T-helper 2 cell treated with Interferon-gamma antibody and Interleukin-4, amounts not matched to agents 5 μg/mL and 100 μg/mL, for 36 hours (primary cell): ENCODE measurements around the gene TERT.

Experiments used
- DNase-seq: peaks from one replicate; pipeline ENCODE4 v3.0.0; 2021; ENCODE audit warnings: low spot score
- H3K27ac Mint-ChIP-seq: one replicate; pipeline ENCODE4 v1.8.0; 2021; ENCODE audit warnings: mild to moderate bottlenecking, mixed read lengths
- H3K27me3 Mint-ChIP-seq: one replicate; pipeline ENCODE4 v1.8.0; 2021; ENCODE audit warnings: low read depth, mixed read lengths
- H3K36me3 Mint-ChIP-seq: one replicate; pipeline ENCODE4 v1.8.0; 2021; ENCODE audit warnings: low read depth, mixed read lengths
- H3K4me1 Mint-ChIP-seq: one replicate; pipeline ENCODE4 v1.8.0; 2021; ENCODE audit warnings: low read depth, mixed read lengths
- H3K4me3 Mint-ChIP-seq: one replicate; pipeline ENCODE4 v1.8.0; 2022; ENCODE audit warnings: mild to moderate bottlenecking, moderate library complexity, mixed read lengths
- H3K9me3 Mint-ChIP-seq: one replicate; pipeline ENCODE4 v1.8.0; 2021; ENCODE audit warnings: mixed read lengths

The TERT gene

DNA sequence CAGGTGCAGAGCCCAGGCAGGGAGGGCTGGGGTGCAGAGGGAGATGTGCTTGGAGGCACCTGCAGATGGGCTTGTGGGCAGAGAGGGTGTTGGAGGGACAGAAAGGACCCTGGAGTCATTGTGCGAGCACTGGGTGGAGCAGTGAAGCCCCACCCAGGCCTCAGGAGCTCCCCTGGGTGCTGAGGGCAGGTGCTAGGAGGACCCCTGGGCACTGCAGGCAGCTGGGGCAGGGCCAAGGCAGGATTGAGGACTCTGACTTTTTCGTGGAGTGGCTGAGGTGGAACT lies 80.0 kb downstream of the TERT start:
- DNase-seq: no peak
- no peaks in the 10 kb centered on the region for H3K27me3 Mint-ChIP-seq
- no peak overlapping the region for H3K27ac Mint-ChIP-seq
- no peaks in the 10 kb centered on the region for H3K36me3 Mint-ChIP-seq
- H3K4me1 Mint-ChIP-seq: no peaks in the 10 kb centered on the region
- no peak overlapping the region for H3K4me3 Mint-ChIP-seq
- no peaks in the 10 kb centered on the region for H3K9me3 Mint-ChIP-seq

DNA sequence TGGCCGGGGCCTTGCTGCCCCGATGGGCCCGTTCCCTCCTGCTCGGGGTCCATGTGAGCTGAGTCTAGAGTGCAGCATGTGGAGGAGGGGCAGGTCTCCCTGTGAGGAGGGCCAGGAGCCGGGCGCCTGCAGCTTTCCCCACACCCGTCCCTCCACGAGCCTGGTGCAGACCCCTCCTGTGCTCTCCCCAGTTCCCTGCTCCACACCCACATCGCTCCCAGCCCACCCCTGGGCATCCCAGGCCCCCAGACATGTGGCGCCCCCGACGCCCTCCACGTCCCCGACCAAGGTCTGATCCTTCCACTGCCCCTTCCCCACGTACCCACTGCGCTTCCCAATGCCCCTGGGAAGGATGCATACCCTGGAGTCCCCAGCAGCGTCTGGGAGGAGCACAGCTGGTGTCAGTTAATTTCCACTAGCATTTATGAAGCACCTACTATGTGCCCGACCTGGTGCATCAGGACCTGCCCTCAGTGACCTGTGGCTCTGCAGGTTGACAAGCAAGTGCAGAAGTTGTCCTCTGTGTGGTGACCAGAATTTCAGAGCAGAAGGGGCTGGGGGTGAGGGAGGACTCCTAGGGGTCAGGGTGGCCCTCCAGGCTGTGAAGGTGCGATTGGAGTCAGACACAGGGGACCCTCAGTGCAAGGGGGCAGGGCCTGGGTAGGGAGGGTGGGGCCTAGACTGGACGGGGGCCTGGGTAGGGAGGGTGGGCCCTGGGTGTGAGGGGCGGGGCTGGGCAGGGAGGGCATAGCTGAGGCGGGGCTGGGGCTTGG lies 80.5 kb downstream of the TERT start:
- H3K4me3 Mint-ChIP-seq: no peak overlapping the region
- no peaks in the 10 kb centered on the region for H3K27me3 Mint-ChIP-seq
- H3K9me3 Mint-ChIP-seq: no peaks in the 10 kb centered on the region
- no peaks in the 10 kb centered on the region for H3K36me3 Mint-ChIP-seq
- H3K4me1 Mint-ChIP-seq: no peaks in the 10 kb centered on the region
- DNase-seq: no peak
- H3K27ac Mint-ChIP-seq: no peak overlapping the region

DNA sequence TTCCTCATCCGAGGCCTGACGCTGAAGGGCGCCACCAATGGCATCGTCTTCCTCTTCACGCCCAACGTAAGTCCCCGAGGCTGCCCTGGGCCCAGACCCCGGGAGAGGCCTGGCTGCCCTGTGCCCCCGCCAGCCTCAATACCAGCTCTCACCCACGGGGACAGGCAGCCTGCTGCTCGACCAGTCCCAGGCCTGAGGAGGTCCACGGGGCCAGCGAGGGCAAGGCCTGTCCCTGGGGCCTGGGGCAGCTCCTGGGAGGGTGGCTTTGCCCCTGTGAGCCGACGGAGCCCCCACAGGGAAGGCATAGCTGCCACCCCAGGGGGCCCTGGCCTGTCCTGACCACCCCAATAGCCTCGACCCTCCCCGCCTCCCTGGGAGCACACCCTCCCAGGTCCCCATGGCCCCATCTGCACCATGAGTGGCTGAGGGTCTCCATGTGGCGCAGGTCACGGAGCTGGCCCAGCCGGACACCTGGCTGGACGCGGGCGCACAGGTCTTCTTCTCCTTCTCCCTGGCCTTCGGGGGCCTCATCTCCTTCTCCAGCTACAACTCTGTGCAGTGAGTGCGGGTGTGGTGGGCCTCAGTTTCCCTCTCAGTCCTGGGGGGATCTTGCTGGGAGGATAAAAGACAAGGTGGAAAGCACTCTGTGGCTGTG lies 81.2 kb downstream of the TERT start:
- no peak for DNase-seq
- H3K4me3 Mint-ChIP-seq: no peak overlapping the region
- no peak overlapping the region for H3K27ac Mint-ChIP-seq
- H3K27me3 Mint-ChIP-seq: no peaks in the 10 kb centered on the region
- no peaks in the 10 kb centered on the region for H3K36me3 Mint-ChIP-seq
- no peaks in the 10 kb centered on the region for H3K9me3 Mint-ChIP-seq
- no peaks in the 10 kb centered on the region for H3K4me1 Mint-ChIP-seq

DNA sequence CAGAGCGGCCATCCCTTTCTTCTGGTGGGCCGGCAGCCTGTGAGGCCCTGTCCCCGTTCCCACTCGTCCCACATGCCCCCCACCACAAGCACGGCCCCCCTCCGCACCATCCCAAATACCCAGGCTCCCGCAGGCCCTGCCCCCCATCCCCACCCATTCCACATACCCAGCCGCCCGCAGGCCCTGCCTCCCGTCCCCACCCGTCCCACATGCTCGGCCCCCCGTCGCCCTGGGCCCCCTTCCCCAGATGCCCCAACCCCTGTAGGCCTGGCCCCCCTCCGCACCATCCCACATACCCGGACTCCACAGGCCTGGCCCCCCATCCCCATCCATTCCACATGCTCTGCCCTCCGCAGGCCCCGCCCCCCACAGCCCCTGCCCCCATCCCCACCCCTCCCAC lies 82.0 kb downstream of the TERT start:
- Mint-ChIP-seq H3K4me1 (no peaks in the 10 kb centered on the region), H3K4me3 (no peak overlapping the region), H3K9me3 (no peaks in the 10 kb centered on the region), H3K27me3 (no peaks in the 10 kb centered on the region), H3K36me3 (no peaks in the 10 kb centered on the region), H3K27ac (no peak overlapping the region)
- DNase-seq: no peak

DNA sequence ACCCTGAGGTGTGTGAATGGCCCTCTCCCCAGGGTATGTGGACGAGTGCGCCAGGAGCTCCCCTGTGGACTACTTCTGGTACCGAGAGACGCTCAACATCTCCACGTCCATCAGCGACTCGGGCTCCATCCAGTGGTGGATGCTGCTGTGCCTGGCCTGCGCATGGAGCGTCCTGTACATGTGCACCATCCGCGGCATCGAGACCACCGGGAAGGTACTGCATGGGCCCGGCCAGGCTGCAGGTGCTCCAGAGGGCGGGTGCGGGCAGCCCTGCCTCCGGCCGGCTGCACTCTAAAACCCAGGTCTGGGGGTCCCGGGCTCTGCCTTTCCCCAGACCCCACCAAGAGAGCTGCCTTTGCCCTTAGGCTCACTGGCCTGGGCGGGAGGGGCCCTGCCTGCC lies 82.6 kb downstream of the TERT start:
- no peak overlapping the region for H3K4me3 Mint-ChIP-seq
- no peaks in the 10 kb centered on the region for H3K4me1 Mint-ChIP-seq
- no peaks in the 10 kb centered on the region for H3K27me3 Mint-ChIP-seq
- no peak for DNase-seq
- no peaks in the 10 kb centered on the region for H3K9me3 Mint-ChIP-seq
- no peak overlapping the region for H3K27ac Mint-ChIP-seq
- no peaks in the 10 kb centered on the region for H3K36me3 Mint-ChIP-seq

DNA sequence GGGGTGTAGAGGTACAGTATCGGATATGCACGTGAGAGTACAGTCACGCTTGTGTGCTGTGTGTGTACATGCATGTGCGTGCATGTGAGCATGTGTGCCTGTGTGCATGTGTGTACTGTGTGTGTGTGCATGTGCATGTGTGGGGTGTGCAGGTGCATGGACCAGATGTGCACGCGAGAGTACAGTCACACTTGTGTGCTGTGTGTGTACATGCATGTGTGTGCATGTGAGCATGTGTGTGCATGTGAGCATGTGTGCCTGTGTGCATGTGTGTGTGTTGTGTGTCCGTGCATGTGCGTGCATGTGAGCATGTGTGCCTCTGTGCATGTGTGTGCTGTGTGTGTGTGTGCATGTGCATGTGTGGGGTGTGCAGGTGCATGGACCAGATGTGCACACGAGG lies 83.2 kb downstream of the TERT start:
- H3K27ac Mint-ChIP-seq: no peak overlapping the region
- no peaks in the 10 kb centered on the region for H3K4me1 Mint-ChIP-seq
- no peaks in the 10 kb centered on the region for H3K9me3 Mint-ChIP-seq
- no peaks in the 10 kb centered on the region for H3K36me3 Mint-ChIP-seq
- DNase-seq: no peak
- H3K4me3 Mint-ChIP-seq: no peak overlapping the region
- H3K27me3 Mint-ChIP-seq: no peaks in the 10 kb centered on the region

DNA sequence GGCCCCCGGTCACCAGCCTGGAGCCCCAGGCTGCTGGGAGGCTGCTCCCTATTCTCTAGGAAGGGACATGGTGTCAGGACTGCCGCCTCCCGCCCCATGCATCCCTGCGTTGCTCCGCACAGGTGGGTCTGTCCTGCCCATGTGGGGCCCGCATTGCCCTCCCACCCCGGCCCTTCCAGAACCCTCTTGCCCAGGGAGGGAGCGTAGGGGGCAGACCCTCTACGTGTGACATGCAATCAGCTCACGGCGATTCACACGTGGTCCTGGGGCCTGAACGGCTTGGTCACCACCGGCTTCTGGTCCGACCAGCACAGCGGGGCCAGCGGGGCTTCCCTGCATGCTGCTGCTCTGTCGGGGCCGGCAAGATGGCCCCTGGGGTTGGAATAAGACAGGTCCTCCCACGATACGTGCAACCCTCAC lies 84.0 kb downstream of the TERT start:
- Mint-ChIP-seq H3K4me1 (no peaks in the 10 kb centered on the region), H3K36me3 (no peaks in the 10 kb centered on the region), H3K9me3 (no peaks in the 10 kb centered on the region), H3K27ac (no peak overlapping the region), H3K27me3 (no peaks in the 10 kb centered on the region), H3K4me3 (no peak overlapping the region)
- DNase-seq: no peak

DNA sequence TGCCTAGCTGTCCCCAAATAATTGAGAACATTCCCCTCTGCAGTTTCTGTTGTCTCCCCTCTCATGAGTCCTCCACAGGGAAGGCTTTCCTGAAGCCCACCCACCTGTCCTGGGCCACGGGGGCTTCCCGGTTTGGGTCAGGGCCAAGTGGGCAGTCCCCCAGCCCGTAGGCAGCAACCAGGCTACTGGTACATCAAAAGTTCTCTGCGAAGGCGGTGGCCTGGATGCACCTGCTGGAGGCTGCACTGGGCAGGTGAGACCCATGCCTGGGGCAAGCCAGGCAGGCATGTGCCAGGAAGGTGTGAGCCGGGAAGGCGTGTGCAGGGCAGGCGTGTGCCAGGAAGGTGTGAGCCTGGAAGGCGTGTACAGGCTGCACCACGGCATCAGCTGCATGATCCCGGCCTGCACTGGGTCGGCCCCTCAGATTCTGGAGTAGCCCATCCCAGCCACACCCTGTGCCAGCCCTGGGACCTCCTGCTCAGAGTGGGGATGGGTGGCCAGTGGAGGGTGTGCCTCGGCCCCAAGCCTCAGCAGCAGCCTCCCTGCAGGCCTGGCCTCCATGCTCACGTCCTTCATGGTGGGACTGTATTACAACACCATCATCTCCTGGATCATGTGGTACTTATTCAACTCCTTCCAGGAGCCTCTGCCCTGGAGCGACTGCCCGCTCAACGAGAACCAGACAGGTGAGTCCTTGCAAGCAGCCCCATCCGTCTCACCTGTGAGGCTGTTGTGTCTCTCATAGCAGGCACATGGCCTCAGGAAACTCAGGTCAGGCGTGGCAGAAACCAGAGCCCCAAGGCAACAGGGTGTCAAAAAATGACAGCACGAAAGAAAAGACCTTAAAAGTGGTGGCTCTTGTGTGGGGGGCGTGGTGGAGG lies 84.7 kb downstream of the TERT start:
- Mint-ChIP-seq H3K9me3 (no peaks in the 10 kb centered on the region), H3K27me3 (no peaks in the 10 kb centered on the region), H3K4me3 (no peak overlapping the region), H3K27ac (no peak overlapping the region), H3K4me1 (no peaks in the 10 kb centered on the region), H3K36me3 (no peaks in the 10 kb centered on the region)
- no peak for DNase-seq

DNA sequence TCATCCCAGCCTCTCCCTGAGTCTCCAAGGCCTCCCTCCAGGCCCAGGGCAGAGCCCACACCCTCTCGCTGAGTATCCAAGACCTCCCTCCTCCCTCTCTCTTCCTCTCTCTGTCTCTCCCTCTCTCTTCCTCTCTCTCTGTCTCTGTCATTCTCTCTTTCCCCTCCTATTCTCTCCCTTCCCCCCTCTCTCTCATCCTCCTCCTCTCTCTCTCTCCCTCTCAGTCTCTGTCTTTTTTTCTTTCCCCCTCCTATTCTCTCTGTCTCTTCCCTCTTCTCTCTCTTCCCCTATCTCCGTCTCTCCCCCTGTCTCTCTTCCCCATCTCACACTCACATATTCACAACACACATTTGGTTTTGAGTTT lies 85.4 kb downstream of the TERT start:
- H3K4me3 Mint-ChIP-seq: no peak overlapping the region
- H3K27ac Mint-ChIP-seq: no peak overlapping the region
- no peaks in the 10 kb centered on the region for H3K27me3 Mint-ChIP-seq
- no peaks in the 10 kb centered on the region for H3K9me3 Mint-ChIP-seq
- no peak for DNase-seq
- H3K4me1 Mint-ChIP-seq: no peaks in the 10 kb centered on the region
- H3K36me3 Mint-ChIP-seq: no peaks in the 10 kb centered on the region

DNA sequence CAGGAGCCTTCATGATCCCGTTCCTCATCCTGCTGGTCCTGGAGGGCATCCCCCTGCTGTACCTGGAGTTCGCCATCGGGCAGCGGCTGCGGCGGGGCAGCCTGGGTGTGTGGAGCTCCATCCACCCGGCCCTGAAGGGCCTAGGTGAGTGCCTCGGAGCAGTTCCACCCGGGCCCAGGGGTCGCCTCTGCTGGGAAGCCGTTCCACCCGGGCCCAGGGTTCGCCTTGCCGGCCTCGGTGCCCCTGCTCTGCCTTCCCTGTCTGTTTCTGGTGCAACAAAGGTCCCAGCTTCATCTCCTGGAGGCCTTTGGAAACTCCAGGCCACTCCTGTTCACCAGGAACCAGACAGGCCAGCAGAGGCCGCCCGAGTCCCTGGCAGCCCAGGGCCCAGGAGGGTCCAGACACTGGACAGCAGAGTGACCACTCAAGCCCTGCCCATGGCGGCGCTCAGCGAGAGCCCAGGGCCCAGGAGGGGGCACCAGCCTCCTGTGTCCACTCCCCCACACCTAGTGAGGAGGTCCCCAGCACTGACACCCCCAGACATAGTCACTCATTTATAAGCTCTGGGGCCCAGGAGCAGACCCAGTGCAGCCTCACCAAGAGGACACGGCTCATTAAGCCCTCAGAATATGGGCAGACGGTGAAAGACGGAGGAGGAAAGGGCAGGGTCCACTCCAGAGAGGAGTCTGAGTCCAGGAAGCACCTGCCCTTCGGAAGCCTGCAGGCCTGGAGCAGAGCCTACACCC lies 86.0 kb downstream of the TERT start:
- H3K36me3 Mint-ChIP-seq: no peaks in the 10 kb centered on the region
- no peak for DNase-seq
- no peaks in the 10 kb centered on the region for H3K27me3 Mint-ChIP-seq
- H3K27ac Mint-ChIP-seq: no peak overlapping the region
- no peak overlapping the region for H3K4me3 Mint-ChIP-seq
- no peaks in the 10 kb centered on the region for H3K4me1 Mint-ChIP-seq
- H3K9me3 Mint-ChIP-seq: no peaks in the 10 kb centered on the region

DNA sequence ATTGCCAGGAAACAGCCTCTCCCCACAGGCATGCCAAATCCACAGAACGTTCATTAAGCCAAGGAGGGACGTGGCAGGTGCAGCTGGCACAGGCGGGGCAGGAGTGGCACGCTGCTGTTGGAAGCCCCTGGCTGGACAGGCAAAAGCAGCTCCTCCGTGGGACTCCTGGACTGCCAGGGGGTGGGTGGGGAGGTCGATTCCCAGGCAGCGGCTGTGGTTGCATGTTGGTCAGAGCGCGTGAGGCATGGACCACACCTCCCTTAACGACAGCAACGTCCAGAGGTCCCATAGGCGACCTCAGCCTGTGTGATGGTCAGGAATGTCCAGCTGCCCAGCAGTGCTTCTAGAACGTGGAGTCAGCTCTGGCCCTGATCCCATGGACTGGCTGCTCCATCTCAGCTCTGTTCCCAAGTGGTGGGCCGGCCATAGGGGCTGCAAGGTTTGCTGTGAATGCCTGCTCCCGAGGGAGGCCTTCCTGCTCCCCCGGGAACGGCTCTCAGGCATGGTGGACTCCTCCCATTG lies 86.6 kb downstream of the TERT start:
- no peak overlapping the region for H3K4me3 Mint-ChIP-seq
- H3K4me1 Mint-ChIP-seq: no peaks in the 10 kb centered on the region
- H3K27me3 Mint-ChIP-seq: no peaks in the 10 kb centered on the region
- no peak for DNase-seq
- no peaks in the 10 kb centered on the region for H3K36me3 Mint-ChIP-seq
- H3K9me3 Mint-ChIP-seq: no peaks in the 10 kb centered on the region
- H3K27ac Mint-ChIP-seq: no peak overlapping the region

DNA sequence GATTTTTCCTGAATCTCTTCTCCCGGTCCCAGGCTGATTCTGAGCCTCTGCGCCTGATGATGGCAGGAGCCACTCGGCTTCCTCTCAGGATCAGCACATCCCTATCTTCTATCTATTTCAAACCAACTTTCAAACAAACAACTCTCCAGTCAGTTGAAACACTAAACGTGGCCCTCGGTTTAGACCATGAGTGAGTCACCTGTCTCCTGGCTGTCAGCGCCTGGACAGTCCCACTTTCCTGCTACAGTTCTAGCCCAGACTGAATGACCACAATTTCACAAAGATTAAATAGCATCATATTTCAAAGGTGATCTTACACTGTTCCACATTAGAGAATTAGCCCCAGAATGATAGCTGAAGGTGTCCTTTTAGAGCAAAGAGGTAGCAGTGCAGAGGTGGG lies 87.3 kb downstream of the TERT start:
- no peak overlapping the region for H3K4me3 Mint-ChIP-seq
- H3K27me3 Mint-ChIP-seq: no peaks in the 10 kb centered on the region
- no peaks in the 10 kb centered on the region for H3K9me3 Mint-ChIP-seq
- no peaks in the 10 kb centered on the region for H3K4me1 Mint-ChIP-seq
- no peak overlapping the region for H3K27ac Mint-ChIP-seq
- DNase-seq: no peak
- no peaks in the 10 kb centered on the region for H3K36me3 Mint-ChIP-seq

DNA sequence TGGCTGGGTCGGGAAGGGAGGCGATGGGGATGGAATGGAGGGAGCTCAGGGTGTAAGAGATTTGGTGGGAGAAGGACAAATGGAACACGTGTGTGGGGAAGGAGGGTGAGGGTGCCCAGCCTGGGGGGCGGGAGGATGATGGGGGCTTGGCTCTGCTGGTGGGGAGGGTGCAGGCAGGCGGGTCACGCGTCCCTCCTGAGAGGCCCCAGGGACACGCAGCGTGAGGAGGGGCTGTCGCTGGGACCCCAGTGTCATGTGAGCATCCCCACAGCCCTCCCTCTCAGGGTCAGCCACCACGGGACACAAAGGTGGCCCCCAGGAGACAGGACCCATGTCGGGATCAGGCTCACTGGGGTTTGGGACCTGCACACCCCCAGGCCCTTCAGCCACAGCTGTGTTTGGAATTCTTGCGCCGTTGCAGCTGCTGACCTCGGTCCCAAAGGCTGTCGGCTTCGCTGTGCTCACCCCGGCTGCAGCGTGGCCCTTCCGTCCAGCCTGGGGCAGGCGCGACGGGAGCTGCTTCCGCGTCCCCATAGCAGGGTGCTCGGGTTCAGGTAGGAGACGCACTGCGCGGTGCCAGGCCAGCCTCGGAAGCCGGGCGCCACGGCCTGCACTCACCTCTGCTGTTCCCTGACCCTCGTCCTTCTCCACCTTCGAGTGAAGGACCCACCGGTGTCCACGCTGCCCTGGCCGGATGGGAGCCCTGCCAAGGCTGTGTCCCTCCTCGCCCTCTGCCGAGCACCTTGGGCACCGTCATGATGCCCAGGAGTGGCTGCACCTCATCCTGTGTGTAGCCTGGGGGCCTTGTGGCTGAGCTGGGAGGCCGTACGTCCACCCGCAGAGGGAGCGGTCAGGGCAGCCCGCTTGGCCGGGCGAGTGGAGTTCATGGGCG lies 88.1 kb downstream of the TERT start:
- H3K27ac Mint-ChIP-seq: no peak overlapping the region
- no peaks in the 10 kb centered on the region for H3K27me3 Mint-ChIP-seq
- H3K36me3 Mint-ChIP-seq: no peaks in the 10 kb centered on the region
- DNase-seq: no peak
- no peak overlapping the region for H3K4me3 Mint-ChIP-seq
- H3K4me1 Mint-ChIP-seq: no peaks in the 10 kb centered on the region
- H3K9me3 Mint-ChIP-seq: no peaks in the 10 kb centered on the region
